Transverse colon (tissue), 4 donors: ENCODE data around the gene GPT2. TPM values are rescaled to one million over a fixed set of nuclear protein-coding genes. Genes with fewer than 3 reads are reported as not detected.

ENCODE experiments used
- DNase-seq: peaks from one replicate; pipeline ENCODE4 v3.0.0-alpha.2; 2019
- H3K27ac ChIP-seq, 4 donors: fragments of 200-600 bp; sonication (generic); 2 replicates each; pipeline ENCODE4 v1.5.1; 2016 to 2018; ENCODE audit warnings: inconsistent platforms in 4 of 4
- H3K27me3 ChIP-seq: fragments of 200-600 bp; sonication (generic); 2 replicates; pipeline ENCODE4 v1.5.1; 2017; ENCODE audit warnings: inconsistent platforms
- H3K36me3 ChIP-seq, 4 donors: fragments of 200-600 bp; sonication (generic); 2 replicates each; pipeline ENCODE4 v1.5.1; 2017 to 2019; ENCODE audit warnings: inconsistent platforms in 4 of 4
- H3K4me1 ChIP-seq, 4 donors: fragments of 200-600 bp; sonication (generic); 2 replicates each; pipeline ENCODE4 v1.5.1; 2017 to 2020; ENCODE audit warnings: inconsistent platforms in 4 of 4
- H3K4me3 ChIP-seq, 4 donors: fragments of 200-600 bp; sonication (generic); 1 replicate in 1 of 4; 2 replicates in 3 of 4; pipeline versions ENCODE4 v1.5.1 to v1.6.1; 2017 to 2019; ENCODE audit warnings: inconsistent platforms in 4 of 4
- H3K9me3 ChIP-seq, 2 donors: fragments of 200-600 bp; sonication (generic); 2 replicates each; pipeline ENCODE4 v1.5.1; 2017 to 2019; ENCODE audit warnings: inconsistent platforms in 2 of 2
- CTCF ChIP-seq, 5 experiments: fragments of 200-600 bp in 3 of 5; fragments of 450-650 bp in 2 of 5; sonication (generic) in 3 of 5; IDR thresholded peaks; 1 replicate in 2 of 5; 2 replicates in 3 of 5; pipeline ENCODE4 v1.5.1; 2016 to 2017; ENCODE audit warnings: antibody characterized with exemption in 5 of 5, inconsistent platforms in 3 of 5, mild to moderate bottlenecking in 2 of 5, moderate library complexity in 1 of 5
- EP300 ChIP-seq: sonication (generic); formaldehyde crosslinking; IDR thresholded peaks from one replicate; pipeline ENCODE4 v1.6.1; 2017; ENCODE audit warnings: antibody characterized with exemption, low read depth
- POLR2A ChIP-seq: fragments of 450-650 bp; IDR thresholded peaks from one replicate; pipeline ENCODE4 v1.6.1; 2016; ENCODE audit warnings: antibody characterized with exemption, mild to moderate bottlenecking, moderate library complexity
- POLR2AphosphoS5 ChIP-seq, 3 donors: sonication (generic); formaldehyde crosslinking; IDR thresholded peaks; one replicate each; pipeline ENCODE4 v1.6.1; 2016; ENCODE audit warnings: antibody characterized with exemption in 3 of 3
- WGBS, 2 donors: methylation state at CpG; one replicate each; pipeline ENCODE4 v1.1.5; 2018; ENCODE audit warnings: low coverage in 1 of 2; 5-methylcytosine and 5-hydroxymethylcytosine counted together
- in situ Hi-C, 4 donors: fragments of 200-750 bp; cut with MboI; loops; one replicate each; pipeline versions ENCODE4 v1.15.0 to v1.15.1; 2017; ENCODE audit warnings: low sequenced_read_pairs in 3 of 4, low pct_ligation_motif_present in 1 of 4, low pct_unique_long_range_greater_than_20kb in 1 of 4
- intact Hi-C: fragments of 100-400 bp; cut with DNase I; formaldehyde crosslinking; loops from one replicate; pipeline ENCODE4 v1.15.1; 2023; ENCODE audit warnings: low total_unique reads
- total RNA-seq, 4 donors: library from RNA; depleted of rRNA; stranded (reverse); fragments of >200 nt; gene quantifications; one replicate each; pipeline ENCODE4 v1.1.0, GENCODE V29; 2016

Gene GPT2
- total RNA-seq, 4 donors from 2014 or later, result 10.9 to 29.5 (median 16.9) TPM

- TF ChIP-seq CTCF (IDR thresholded peaks at IDR 0.05) (no peak), EP300 (no peak), POLR2AphosphoS5 (IDR thresholded peaks at IDR 0.05) (no peak), POLR2A (no peak)
- 89 to 100% methylated on average over 2 to 19 of the region's 19 CpGs for WGBS, 2 donors
- Histone ChIP-seq H3K27ac (no peak overlapping the region), H3K27me3 (no peaks in the 10 kb centered on the region), H3K4me3 (no peak overlapping the region), H3K4me1 (peaks cover 0 to 25% (median 10%) of the 10 kb centered on the region in 4 donors), H3K9me3 (no peaks in the 10 kb centered on the region), H3K36me3 (no peaks in the 10 kb centered on the region)
- intact Hi-C loops (no loop called here), in situ Hi-C loops (no loop called here)
- DNase-seq, result no peak
Observed at GRCh38 chr16:46923513-46924295, 39.5 kb downstream of the GPT2 start.

GRCh38 chr16:46924402-46924801, 40.2 kb downstream of the GPT2 start:
- TF ChIP-seq POLR2AphosphoS5 (IDR thresholded peaks at IDR 0.05) (no peak), CTCF (IDR thresholded peaks at IDR 0.05) (no peak), POLR2A (no peak), EP300 (no peak)
- no peaks in the 10 kb centered on the region for H3K9me3 ChIP-seq
- H3K4me1 ChIP-seq, result peaks cover 0 to 25% (median 10%) of the 10 kb centered on the region in 4 donors
- WGBS, 2 donors, result 95% methylated on average over 6 of the region's 6 CpGs; no CpG with 5 or more reads in 1 of the 2 donors
- intact Hi-C loops, result no loop called here
- in situ Hi-C loops, result no loop called here
- no peak for DNase-seq
- H3K27me3 ChIP-seq, result no peaks in the 10 kb centered on the region
- no peak overlapping the region for H3K27ac ChIP-seq
- H3K36me3 ChIP-seq, result no peaks in the 10 kb centered on the region
- no peak overlapping the region for H3K4me3 ChIP-seq

- DNase-seq, result no peak
- in situ Hi-C loops (loop anchor here in 2 of 4 donors (25.0 kb wide), 2 partner anchors 264 to 1236 kb away; partner anchors contain the start of gene ABCC12 (in 1 of the 2)), intact Hi-C loops (no loop called here)
- no peaks in the 10 kb centered on the region for H3K9me3 ChIP-seq
- no peaks in the 10 kb centered on the region for H3K27me3 ChIP-seq
- H3K4me1 ChIP-seq, result peaks cover 0 to 14% (median 10%) of the 10 kb centered on the region in 4 donors
- 94 to 100% methylated on average over 2 to 13 of the region's 13 CpGs for WGBS, 2 donors
- H3K36me3 ChIP-seq, result no peaks in the 10 kb centered on the region
- H3K4me3 ChIP-seq, result no peak overlapping the region
- TF ChIP-seq CTCF (IDR thresholded peaks at IDR 0.05) (no peak), EP300 (no peak), POLR2AphosphoS5 (IDR thresholded peaks at IDR 0.05) (no peak), POLR2A (no peak)
- H3K27ac ChIP-seq, result no peak overlapping the region
Observed at GRCh38 chr16:46926470-46927225, 42.5 kb downstream of the GPT2 start.

GRCh38 chr16:46927273-46927672, 43.1 kb downstream of the GPT2 start:
- TF ChIP-seq EP300, result no peak
- Histone ChIP-seq H3K4me1 (peaks cover 0 to 8% (median 4%) of the 10 kb centered on the region in 4 donors), H3K4me3 (no peak overlapping the region), H3K27ac (no peak overlapping the region), H3K27me3 (no peaks in the 10 kb centered on the region), H3K9me3 (no peaks in the 10 kb centered on the region), H3K36me3 (no peaks in the 10 kb centered on the region)
- in situ Hi-C loops (loop anchor here in 2 of 4 donors (25.0 kb wide), 2 partner anchors 265 to 1235 kb away; partner anchors contain the start of gene ABCC12 (in 1 of the 2)), intact Hi-C loops (no loop called here)
- DNase-seq, result no peak
- 92 to 94% methylated on average over 3 to 8 of the region's 8 CpGs for WGBS, 2 donors
